DOHH2 (cell line): ENCODE measurements around the gene NSMF.
A peak's percentile ranks its signal among the peaks of the same experiment; 100 is the strongest.

ENCODE experiments used
- H3F3A ChIP-seq: fragments of 200-600 bp; sonication (generic), shearing (Covaris generic); 2 replicates; pipeline ENCODE4 v1.6.0; 2016; ENCODE audit warnings: antibody characterized with exemption, mild to moderate bottlenecking; ENCODE audit not compliant: control insufficient read depth, insufficient read depth
- H3K27ac ChIP-seq: fragments of 200-600 bp; sonication (generic); 2 replicates; pipeline ENCODE4 v1.5.1; 2014; ENCODE audit warnings: low read depth, mild to moderate bottlenecking, low read length, moderate library complexity
- H3K27me3 ChIP-seq: fragments of 200-600 bp; sonication (generic); 2 replicates; pipeline ENCODE4 v1.6.1; 2014; ENCODE audit warnings: mild to moderate bottlenecking, low read length, mixed read lengths; ENCODE audit not compliant: control insufficient read depth
- H3K36me3 ChIP-seq: fragments of 200-600 bp; sonication (generic); 2 replicates; pipeline ENCODE4 v1.6.1; 2014; ENCODE audit warnings: mild to moderate bottlenecking, low read length, moderate library complexity, mixed read lengths; ENCODE audit not compliant: control insufficient read depth
- H3K4me1 ChIP-seq: fragments of 200-600 bp; sonication (generic); 2 replicates; pipeline ENCODE4 v1.6.1; 2014; ENCODE audit warnings: mild to moderate bottlenecking, low read length, mixed read lengths; ENCODE audit not compliant: control insufficient read depth
- H3K4me2 ChIP-seq: fragments of 200-600 bp; sonication (generic); 2 replicates; pipeline ENCODE4 v1.6.0; 2014; ENCODE audit warnings: mild to moderate bottlenecking, low read length, moderate library complexity
- H3K4me3 ChIP-seq: fragments of 200-600 bp; sonication (generic); 2 replicates; pipeline ENCODE4 v1.5.1; 2014; ENCODE audit warnings: mild to moderate bottlenecking, low read length, mixed read lengths
- H3K79me2 ChIP-seq: fragments of 200-600 bp; sonication (generic); 2 replicates; pipeline ENCODE4 v1.6.1; 2014; ENCODE audit warnings: mild to moderate bottlenecking, low read length, mixed read lengths; ENCODE audit not compliant: control insufficient read depth
- H3K9me2 ChIP-seq: fragments of 200-600 bp; sonication (generic); replicated peaks from 2 replicates; pipeline ENCODE4 v1.6.1; 2014; ENCODE audit warnings: mild to moderate bottlenecking, low read length, mixed read lengths; ENCODE audit not compliant: control insufficient read depth
- H3K9me3 ChIP-seq: fragments of 200-600 bp; sonication (generic); 2 replicates; pipeline ENCODE4 v1.6.1; 2014; ENCODE audit warnings: antibody characterized with exemption, low read length, mixed read lengths; ENCODE audit not compliant: control insufficient read depth, insufficient read depth
- H4K20me1 ChIP-seq: fragments of 200-600 bp; sonication (generic); 2 replicates; pipeline ENCODE4 v1.6.0; 2014; ENCODE audit warnings: low read depth, mild to moderate bottlenecking, antibody characterized with exemption, low read length, moderate library complexity; ENCODE audit not compliant: control insufficient read depth, insufficient read depth
- CTCF ChIP-seq: fragments of 200-600 bp; sonication (generic); IDR thresholded peaks from one replicate; pipeline ENCODE4 v1.5.1; 2014; ENCODE audit warnings: antibody characterized with exemption, mild to moderate bottlenecking, low read depth, low read length; ENCODE audit not compliant: poor library complexity, severe bottlenecking
- EZH2phosphoT487 ChIP-seq: fragments of 200-600 bp; sonication (generic); IDR thresholded peaks from 2 replicates; pipeline ENCODE4 v1.6.1; 2017; ENCODE audit warnings: borderline replicate concordance, mild to moderate bottlenecking, antibody characterized with exemption, low read length, moderate library complexity, mixed read lengths

NSMF gene

DNA sequence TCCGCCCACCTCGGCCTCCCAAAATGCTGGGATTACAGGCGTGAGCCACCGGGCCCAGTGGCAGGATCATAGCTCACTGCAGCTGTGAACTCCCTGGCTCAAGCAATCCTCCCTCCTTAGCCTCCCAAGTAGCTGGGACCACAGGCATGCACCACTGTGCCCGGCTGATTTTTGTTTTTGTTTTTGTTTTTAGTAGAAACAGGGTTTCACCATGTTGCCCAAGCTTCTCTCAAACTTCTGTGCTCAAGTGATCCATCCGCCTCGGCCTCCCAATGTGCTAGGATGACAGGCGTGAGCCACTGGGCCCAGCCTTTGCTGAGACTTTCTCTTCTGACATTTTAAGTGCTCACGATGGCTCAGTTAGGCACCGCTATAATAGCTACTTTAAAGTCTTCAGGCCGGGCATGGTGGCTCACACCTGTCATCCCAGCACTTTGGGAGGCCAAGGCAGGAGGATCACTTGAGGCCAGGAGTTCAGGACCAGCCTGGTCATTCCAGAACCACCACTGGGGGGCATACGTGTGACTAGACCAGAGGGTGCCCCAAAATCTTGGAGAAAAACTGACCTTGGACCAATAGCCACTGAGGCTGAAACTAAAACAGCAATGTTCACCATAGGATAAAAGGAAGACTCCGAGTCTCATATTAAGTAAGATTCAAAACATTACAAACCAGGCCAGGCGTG, 14.9 kb downstream of the NSMF start:
- Histone ChIP-seq H3K9me3 (no peaks in the 10 kb centered on the region), H4K20me1 (no peaks in the 10 kb centered on the region; the same call in 1 of the 2 replicates), H3K27me3 (0 out of 2 replicates have a peak, but pooled peaks cover 4% of the 10 kb centered on the region), H3K4me2 (no peak overlapping the region), H3K36me3 (peaks cover 8% of the 10 kb centered on the region), H3K79me2 (no peaks in the 10 kb centered on the region), H3K4me1 (peaks cover 33% of the 10 kb centered on the region), H3K27ac (no peak overlapping the region), H3F3A (peaks cover 12% of the 10 kb centered on the region), H3K4me3 (no peak overlapping the region), H3K9me2 (no peaks in the 10 kb centered on the region)
- TF ChIP-seq CTCF: no peak
- no peak for TF ChIP-seq EZH2phosphoT487

GRCh38 chr9:137441935-137442321, 17.2 kb downstream of the NSMF start:
- H3K79me2 ChIP-seq: no peaks in the 10 kb centered on the region
- H3K27me3 ChIP-seq: 0 out of 2 replicates have a peak, but pooled peaks cover 4% of the 10 kb centered on the region
- peaks cover 29% of the 10 kb centered on the region for H3K4me1 ChIP-seq
- H3K27ac ChIP-seq: no peak overlapping the region
- no peak overlapping the region for H3K4me3 ChIP-seq
- no peak for TF ChIP-seq EZH2phosphoT487
- TF ChIP-seq CTCF: no peak
- H3K9me2 ChIP-seq: no peaks in the 10 kb centered on the region
- H3K9me3 ChIP-seq: no peaks in the 10 kb centered on the region
- H4K20me1 ChIP-seq: no peaks in the 10 kb centered on the region; the same call in 1 of the 2 replicates
- H3K36me3 ChIP-seq: no peaks in the 10 kb centered on the region
- no peak overlapping the region; the same call in 1 of the 2 replicates for H3K4me2 ChIP-seq
- H3F3A ChIP-seq: peaks cover 12% of the 10 kb centered on the region

GRCh38 chr9:137441289-137441934, 17.7 kb downstream of the NSMF start, which contains the start of gene ENTPD8:
TSS of gene ENTPD8 (minus strand) at chr9:137441357. CDS start at chr9:137438285, 3,072 bp downstream.
- Histone ChIP-seq H3K27me3 (0 out of 2 replicates have a peak, but pooled peaks cover 4% of the 10 kb centered on the region), H3K27ac (no peak within 1 kb of the TSS)

More at GRCh38 chr9:137441289-137441934, 17.7 kb downstream of the NSMF start, which contains the start of gene ENTPD8:
- Histone ChIP-seq H3K9me2 (no peaks in the 10 kb centered on the region), H3K9me3 (no peaks in the 10 kb centered on the region), H4K20me1 (no peaks in the 10 kb centered on the region; the same call in 1 of the 2 replicates), H3K79me2 (no peaks in the 10 kb centered on the region), H3K36me3 (no peaks in the 10 kb centered on the region), H3K4me3 (peak within 1 kb of the TSS; percentile 54), H3K4me2 (peak within 1 kb of the TSS; percentile 71), H3K4me1 (peaks cover 25% of the 10 kb centered on the region), H3F3A (peaks cover 11% of the 10 kb centered on the region)
- TF ChIP-seq CTCF (no peak), EZH2phosphoT487 (no peak)
